NCI-H2081 treated with DMSO at 0.1 percent for 48 hours (cell line): ENCODE data around the gene DET1.

ENCODE experiments used
- DNase-seq: peaks from one replicate; lab custom pipeline; 2025; lab: John Stamatoyannopoulos, UW

DET1 gene

GRCh38 chr15:88465633-88466224 lies 80.8 kb downstream of the DET1 start:
- no peak for DNase-seq

GRCh38 chr15:88463870-88464532 lies 82.5 kb downstream of the DET1 start:
- no peak for DNase-seq
